Measurements from ENCODE around the gene MILR1.
A peak's percentile ranks its signal among the peaks of the same experiment; 100 is the strongest.
"Not testable (repeated sequence)": the region's sequence is repeated elsewhere in the genome, so short reads cannot be mapped to it uniquely, and the experiment has no call there.

Gene MILR1

DNA sequence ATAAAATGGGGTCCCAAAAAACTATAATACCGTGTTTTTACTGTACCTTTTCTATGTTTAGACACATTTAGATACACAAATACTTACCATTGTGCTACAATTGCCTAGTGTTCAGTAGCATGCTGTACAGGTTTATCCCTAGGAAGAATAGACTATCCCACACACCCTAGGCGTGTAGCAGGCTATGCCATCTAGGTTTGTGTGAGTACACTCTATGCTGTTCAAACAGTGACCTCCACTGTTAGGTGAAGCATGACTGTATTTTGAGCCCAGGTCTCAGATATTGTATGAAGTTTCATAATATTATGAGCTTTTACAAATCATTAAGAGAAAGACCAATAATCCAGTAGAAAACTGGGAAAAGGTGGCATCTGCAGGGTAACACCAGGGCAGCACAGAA is 23.6 kb downstream of the MILR1 start:
- no peak for DNase-seq (ENCODE audit: low read depth)

DNA sequence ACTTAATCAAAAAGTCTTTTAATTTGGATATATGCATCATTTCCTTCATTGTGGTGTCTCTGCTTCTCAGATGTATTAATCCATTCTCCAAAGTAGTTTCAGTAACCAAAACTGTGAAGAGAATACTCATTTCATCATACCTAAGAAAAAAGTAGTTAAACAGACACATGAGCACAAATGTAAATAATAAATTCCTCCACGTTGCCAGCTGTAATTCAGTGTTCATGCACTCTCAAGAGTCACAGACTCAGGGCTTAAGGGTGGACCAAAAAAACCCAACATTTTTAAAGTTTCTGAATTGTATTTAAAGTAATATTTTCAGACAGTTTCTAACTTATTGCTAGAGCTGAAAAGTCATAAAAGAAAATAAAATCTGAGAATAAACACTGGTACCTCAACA is 28.9 kb downstream of the MILR1 start:
- DNase-seq (ENCODE audit: low read depth) = no peak

DNA sequence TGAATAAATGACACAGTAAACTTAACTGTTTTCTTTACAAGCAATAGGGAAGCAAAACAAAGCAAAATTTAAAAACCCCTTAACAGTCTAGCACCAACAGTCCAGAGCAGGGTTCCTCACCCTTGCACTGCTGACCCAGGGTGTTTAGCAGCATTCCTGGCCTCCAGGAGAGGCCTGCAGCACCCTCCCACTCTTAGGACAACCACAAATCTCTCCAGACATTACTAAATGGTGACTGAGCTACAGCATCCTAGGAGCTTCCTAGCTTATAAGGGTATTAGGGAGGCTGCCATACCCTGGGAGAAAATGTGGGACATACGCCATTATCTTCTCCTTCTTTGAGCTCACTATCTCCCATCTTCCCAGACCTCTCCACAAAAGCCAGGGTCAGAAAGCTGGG is 32.0 kb downstream of the MILR1 start:
- DNase-seq (ENCODE audit: low read depth) = no peak

DNA sequence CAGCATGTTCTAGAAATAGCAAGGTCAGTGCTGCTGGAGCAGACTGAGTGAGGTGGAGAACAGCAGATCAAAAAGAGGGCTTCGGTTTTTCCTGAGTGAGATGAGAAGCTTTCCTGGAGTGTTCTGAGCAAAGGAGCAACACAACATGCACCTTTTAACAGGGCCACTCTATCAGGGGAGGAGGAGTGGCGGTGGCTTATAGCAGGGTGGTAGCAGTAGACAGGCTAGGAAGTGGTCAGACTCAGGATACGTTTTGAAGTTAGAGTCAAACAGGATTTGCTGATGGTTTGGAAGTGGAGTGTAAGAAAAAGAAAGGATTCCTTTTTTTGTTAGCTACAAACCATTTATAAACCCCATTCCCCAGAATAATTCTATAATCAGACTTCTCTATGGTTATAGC is 35.5 kb downstream of the MILR1 start:
- no peak for DNase-seq (ENCODE audit: low read depth)

DNA sequence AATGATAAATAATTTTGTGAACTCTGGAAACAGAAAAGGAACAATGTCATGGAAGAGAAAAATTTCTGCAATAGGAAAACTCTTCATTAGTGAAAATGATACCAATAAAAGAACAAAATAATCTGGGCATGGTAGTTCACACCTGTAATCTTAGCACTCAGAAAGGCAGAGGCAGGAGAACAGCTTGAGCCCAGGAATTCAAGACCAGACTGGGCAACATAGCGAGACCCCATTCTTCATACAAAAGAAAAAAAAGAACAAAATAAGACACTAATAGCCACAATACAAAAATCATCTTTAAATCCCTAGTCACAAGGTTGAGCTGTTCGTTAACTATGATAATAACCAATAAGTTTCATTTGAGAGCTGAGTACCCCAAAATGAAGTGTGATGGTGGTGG is 39.4 kb downstream of the MILR1 start:
- DNase-seq (ENCODE audit: low read depth) = no peak

DNA sequence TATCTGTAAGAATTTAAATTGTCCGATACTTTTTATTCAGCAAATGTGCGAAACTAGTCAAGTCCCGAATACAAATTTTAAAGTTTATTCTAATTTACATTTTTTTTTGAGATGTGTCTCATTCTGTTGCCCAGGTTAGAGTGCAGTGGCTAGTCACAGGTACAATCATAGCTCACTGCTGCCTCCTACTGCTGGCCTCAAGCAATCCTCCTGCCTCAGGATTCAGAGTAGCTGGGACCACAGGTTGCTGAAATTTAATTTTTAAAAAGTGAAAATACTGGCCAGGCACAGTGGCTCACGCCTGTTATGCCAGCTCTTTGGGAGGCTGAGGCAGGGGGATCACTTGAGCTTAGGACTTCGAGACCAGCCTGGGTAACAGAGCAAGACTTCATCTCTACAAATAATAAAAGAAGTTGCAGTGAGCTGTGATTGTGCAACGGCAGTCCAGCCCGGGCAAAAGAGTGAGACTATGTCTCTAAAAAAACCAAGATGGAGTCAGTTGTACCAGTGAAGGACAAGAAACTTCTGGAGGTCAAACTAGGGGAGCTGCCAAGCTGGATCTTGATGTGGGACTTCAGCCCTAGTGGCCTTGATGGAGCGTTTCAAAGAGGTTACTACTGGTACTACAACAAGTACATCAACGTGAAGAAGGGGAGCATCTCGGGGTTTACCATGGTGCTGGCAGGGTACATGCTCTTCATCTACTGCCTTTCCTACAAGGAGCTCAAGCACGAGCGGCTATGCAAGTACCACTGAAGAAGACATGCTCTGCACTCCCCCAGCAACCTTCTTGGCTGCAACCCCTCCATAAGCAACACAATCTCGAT is 42.3 kb downstream of the MILR1 start:
- peak; percentile 34 for DNase-seq (ENCODE audit: low read depth)

DNA sequence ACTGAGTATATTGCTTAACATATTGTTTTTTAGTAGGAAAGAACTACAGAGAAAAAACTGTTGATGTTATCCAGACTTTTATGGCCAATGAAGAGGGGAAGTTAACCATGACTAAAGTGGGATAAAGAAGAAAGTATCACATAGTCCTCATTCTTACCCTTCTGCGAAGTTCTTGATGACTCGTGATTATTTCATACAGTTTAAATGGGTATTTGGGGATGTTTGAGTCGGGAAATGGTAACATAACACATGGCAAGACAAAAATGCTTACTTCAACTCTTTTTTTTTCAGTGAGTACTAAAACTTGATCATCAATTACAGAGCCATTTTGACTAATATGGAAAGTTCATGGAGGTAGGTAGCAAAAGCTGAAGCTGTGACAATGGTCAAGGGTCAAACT is 43.1 kb downstream of the MILR1 start:
- no peak for DNase-seq (ENCODE audit: low read depth)

DNA sequence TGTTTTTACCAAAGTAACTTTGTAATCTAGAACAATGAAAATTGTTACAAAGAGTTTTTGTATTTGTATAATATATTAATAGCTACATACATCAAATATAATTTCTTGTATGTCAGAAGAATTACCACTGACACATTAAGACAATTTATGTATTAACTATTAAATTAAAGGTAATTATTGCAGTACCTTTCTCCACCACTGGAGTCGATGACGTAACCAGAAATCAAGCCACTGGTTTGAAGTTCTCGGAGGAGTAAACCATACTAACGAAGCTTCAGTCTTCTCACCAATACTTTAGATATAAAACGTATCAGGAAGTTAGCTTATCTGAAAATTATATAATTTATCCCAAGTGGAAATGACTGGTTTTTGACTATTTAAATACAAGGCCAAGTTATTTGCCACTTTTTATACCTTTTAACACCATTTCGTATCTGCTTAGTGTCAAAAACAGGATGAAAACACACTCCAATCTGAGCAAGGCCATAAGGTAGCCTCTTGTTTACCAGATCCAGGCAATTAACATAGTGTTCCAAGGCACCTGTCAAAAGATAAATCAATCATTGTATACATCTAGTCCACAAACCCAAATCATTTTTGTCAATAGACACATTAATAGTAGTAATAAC is 43.7 kb downstream of the MILR1 start:
- peak; percentile 31 for DNase-seq (ENCODE audit: low read depth)

DNA sequence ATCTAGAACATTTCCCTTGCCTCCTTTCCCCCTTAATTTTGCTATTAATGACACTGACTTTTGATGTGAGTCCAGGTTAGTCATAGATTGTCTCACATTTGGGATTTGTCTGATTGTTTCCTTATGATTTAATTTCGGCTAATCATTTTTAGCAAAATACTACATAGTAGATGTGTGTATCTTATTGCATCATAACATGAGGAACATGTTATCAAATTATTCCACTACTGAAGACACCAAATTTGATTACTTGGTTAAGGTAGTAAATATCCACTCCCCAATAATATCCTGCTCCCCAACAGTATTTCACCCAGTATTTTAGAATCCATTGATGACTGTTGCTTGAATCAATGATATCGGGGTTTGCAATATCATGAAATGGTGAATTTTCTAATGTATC is 45.2 kb downstream of the MILR1 start:
- DNase-seq (ENCODE audit: low read depth) = no peak

DNA sequence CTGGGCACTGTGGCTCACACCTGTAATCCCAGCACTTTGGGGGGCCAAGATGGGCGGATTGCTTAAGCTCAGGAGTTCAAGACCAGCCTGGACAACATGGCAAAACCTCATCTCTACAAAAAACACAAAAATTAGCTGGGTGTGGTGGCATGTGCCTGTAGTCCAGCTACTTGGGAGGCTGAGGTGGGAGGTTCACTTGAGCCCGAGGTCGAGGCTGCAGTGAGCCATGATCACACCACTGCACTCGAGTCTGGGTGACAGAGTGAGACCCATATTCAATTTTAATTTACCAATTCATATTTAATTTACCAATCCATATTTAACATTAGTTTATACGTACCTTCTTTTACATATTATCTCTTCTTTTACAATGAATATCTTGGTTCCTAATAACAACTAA is 46.4 kb downstream of the MILR1 start:
- not testable (repeated sequence) for DNase-seq (ENCODE audit: low read depth)

DNA sequence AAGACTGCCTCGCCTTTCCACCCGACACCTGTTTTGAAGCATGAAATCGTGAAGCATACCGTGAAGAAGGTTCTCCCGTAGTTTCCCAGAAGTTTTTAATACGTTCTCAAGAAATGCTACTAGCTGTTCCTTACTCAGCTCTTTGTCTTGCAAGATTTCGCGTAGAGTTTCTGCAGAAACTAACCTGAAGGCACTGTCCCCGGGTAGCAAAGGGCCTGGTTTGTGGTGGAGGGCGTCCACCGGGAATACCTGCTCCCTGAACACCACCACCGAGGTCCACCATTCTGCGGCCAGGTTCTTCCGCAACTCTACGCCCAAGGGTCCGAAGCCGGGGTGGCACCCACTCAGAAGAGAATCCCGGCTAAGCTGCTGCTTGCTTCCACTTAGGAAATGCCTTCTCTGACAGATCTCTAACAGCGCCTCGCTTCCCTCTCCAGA is 47.5 kb downstream of the MILR1 start:
- DNase-seq (ENCODE audit: low read depth) = no peak

DNA sequence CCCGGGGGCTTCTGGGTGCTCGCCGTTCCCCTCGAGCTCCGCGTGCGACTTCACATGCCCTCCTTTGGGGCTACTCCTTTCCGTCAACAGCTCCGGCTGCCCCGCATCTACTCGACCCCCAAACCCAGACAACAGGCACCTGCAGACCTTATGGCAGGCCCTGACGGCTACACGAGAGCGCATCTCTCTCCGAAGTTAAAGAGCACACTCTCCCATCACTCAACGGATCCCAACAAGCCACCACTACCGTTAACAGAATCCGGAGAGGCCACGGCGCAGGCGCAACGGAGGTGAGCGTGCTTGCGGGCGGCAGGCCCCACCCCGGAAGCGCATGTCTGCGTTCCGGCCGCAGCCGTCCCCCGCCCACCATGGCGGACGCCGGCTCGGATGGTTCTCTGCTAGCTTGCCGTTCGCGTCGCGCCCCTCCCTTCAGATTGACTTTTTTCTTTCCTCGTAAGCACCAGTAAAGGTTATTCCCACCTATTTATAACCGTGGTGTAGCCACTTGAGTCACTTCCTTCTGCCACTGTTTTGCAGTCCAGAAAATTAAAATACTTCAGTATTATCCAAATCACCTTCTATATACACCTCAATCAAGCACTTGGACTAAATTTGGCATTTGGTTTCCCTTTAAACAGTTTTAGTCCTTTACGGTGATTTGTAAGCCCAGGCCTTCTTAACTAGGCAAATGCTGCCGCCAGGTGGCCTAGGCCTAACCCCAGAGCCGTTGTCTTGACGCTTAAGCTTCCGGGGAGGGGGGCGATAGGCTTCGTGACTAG is 48.1 kb downstream of the MILR1 start, which contains the start of gene POLG2:
POLG2 (minus strand) TSS at position 269 of the 779 bp plus-strand sequence; CDS start at position 183, 86 bp downstream.
- peak; percentile 93 for DNase-seq (ENCODE audit: low read depth)

DNA sequence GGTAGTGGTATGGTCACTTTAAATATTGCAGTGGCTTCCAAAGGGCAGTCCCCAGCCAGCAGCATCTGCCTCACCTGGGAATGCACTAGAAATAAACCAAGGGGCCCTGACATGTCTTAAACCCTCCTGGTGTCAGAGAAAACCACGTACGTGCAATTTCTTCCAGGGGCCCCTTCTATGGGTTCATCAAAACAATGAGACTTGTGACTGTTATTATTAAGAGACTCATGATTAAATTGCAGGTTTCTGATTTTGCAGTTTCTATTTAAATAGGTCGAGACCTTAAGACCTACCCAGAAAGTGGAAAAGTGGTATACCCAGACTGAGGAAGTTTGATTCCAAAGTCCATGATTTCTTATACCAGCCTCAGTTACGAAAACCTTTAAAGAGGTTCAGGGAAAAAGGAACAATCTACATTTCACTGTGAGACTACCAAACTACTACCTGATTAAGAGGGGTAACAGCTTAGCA is 48.7 kb downstream of the MILR1 start:
- no peak for DNase-seq (ENCODE audit: low read depth)

DNA sequence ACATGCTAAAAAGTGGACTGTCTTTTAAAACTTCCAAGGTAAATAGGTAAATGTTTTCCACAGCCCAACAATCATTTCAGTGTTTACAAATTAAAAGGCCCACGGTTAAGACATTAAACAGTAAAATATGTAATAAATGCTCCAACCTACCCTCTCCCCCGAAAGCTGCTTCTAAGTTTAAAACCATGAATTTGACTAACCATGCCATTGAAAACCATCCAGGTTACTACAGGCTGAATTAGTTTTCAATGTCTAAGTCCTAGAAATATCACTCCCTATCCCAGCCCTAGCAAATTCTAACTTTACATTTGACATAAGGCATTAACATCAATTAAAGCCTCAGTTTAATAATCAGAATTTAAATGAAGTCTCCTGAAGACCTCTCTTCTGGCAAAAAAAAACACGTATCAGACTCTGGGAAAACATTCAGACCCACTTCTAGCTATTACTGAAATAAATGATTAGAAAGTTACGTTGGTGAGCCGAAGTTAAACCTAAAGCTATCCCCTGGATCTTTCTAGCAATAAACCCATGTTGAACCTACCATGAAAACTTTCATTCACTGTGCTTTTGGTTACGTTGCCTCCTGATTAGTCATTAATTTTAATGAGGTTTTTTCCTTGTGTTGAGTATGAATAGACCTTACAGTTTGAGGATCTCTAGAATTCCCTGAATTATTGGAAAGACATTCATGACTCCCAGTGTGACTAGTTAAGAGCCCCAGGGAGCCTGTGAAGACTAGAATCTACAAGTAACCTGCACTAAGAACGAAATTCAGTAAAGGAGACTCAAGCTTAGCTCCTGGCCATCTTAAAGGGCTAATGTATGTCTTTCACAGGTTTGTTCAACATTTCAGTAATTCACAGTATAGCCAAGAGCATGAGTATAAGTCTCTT is 49.6 kb downstream of the MILR1 start:
- no peak for DNase-seq (ENCODE audit: low read depth)

DNA sequence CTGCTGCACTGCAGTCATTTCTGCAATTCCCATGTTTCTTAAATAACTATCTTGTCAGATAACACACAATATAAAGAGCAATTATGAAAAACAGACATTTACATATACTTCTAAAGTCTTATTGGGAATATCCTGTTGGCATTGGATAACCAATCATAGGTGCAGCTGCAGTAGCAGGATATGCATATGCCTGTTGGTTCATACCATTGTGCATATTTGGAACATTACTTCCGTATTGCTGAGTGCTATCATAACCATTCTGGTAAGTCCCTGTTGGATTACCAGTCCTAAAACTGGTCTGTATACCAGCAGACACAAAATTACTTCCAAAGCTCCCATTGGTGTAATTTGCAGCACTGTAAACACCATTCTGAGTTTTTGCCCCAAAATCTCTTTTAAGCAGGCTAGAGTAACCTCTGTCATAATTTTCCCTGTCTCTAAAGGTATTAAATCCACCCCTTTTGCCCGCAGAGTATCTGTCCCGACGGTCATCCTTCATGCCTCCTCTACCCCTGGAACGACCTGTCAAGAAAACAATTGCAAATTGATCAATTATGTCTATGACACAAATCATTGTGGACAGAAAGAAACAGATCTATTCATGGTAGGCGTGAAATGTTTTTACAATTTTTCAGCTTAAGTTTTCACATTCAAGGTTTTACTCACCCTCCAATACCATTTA is 51.0 kb downstream of the MILR1 start:
- no peak for DNase-seq (ENCODE audit: low read depth)

DNA sequence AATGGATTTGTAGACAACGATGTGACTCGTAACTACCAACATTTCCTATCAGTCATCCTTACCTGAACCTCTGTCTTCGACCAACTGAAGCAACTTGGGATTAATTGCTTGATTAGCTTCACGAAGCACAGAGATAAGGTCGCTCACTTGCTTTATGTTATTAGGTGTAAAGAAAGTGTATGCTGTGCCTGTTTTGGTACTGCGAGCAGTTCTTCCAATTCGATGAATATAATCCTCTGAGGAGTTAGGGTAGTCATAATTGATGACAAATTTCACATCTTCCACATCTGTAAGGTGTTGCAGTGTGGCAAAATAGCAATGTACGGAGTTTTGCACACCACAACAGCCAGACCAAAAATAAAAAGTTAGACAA is 51.6 kb downstream of the MILR1 start:
- no peak for DNase-seq (ENCODE audit: low read depth)

DNA sequence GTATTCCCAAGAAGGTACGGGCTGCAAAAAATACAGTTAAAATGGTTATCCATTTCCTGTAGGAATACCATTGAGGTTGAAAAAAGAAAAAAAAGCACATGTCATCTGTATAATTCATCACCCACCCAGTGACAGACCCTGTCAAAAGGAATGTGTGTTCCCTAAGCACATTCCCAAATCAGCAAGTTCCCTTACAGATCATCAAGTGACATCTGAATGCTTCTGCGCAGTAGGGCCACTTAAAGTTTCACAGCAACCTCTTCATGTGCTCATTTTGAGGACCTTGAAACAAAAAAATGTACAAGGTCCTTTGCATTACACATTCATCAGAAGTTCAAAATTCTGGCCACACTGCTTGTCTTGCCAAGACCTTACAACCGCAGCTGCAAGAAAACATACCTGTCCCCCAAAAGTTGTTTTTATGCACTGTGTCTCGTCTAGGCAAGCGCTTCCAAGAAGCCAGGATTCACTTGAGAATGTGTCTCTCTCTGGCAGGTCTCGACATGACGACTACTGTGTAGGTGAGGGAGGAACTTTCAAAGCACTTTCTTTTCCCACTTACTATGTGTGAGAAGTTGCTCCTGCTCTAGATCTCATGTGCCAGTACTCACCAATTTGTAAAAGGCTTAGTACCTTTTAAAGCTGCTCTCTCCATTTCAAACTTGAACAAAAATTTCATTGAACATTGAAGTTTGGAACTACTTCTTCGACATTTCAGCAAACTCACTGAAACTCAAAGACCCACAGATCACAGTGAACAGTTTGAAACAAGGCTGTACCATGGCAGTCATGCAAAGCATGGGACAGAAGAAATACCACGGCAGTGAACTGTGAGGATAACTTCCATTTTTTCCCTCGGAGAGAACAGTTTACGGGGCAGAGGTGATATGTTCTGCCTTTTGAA is 52.2 kb downstream of the MILR1 start:
- peak; percentile 9 for DNase-seq (ENCODE audit: low read depth)

DNA sequence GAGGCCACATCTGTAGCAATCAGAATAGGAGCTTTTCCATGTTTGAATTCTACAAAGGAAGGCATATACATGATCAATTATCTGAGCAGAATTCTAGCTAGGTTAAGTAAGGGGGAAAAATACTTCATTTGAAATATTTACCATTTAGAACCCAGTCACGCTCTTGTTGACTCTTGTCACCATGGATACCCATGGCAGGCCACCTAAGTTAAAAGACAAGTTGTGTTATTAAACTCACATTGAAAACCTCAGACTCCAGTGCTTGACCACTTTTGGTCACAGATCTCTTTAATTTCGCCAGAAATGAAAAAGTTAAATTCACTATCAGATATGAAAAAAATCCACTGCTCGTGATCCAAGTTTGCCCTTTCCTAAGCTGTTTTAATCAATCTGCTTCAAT is 53.1 kb downstream of the MILR1 start:
- no peak for DNase-seq (ENCODE audit: low read depth)

DNA sequence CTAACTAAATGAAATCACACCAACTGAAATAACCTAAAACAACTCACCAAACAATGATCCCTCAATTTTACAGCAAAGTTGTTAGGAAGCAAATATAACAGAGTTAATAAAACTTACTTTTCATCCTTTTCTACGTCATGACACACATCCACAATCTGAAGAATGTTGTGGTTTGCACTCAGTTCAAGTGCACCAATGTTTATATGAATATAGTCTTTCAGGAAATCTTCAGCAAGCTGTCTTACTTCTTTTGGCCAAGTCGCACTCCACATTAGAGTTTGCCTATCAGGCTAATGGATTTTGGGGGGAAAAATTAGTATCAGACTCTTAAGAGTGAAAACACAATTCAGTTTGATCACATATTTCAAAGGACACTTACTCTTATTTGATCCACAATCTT is 53.9 kb downstream of the MILR1 start:
- DNase-seq (ENCODE audit: low read depth) = no peak

DNA sequence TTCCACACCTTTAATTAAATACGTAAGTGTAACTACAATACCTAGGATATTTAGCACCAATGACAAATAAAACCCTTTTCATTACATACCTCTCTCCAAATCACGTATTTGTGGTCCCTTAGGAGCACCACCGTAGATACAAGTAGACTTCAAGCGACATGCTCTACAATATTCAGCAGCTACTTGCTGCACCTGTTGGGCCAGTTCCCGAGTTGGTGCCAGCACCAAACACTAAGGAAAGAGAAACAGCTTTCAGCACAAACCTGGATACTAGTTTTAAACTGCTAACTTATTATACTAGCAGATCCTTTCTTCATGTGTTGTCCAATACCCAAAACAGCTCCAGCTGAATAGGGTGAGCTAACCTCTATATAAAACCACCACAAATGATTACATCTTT is 54.4 kb downstream of the MILR1 start:
- no peak for DNase-seq (ENCODE audit: low read depth)
